Transverse colon (tissue), 4 donors: ENCODE results near the gene TMEM132C. TPM values are rescaled to one million over a fixed set of nuclear protein-coding genes. Genes with fewer than 3 reads are reported as not detected.

ENCODE experiments used
- DNase-seq: peaks from one replicate; pipeline ENCODE4 v3.0.0-alpha.2; 2019
- H3K27ac ChIP-seq, 4 donors: fragments of 200-600 bp; sonication (generic); 2 replicates each; pipeline ENCODE4 v1.5.1; 2016 to 2018; ENCODE audit warnings: inconsistent platforms in 4 of 4
- H3K27me3 ChIP-seq: fragments of 200-600 bp; sonication (generic); 2 replicates; pipeline ENCODE4 v1.5.1; 2017; ENCODE audit warnings: inconsistent platforms
- H3K36me3 ChIP-seq, 4 donors: fragments of 200-600 bp; sonication (generic); 2 replicates each; pipeline ENCODE4 v1.5.1; 2017 to 2019; ENCODE audit warnings: inconsistent platforms in 4 of 4
- H3K4me1 ChIP-seq, 4 donors: fragments of 200-600 bp; sonication (generic); 2 replicates each; pipeline ENCODE4 v1.5.1; 2017 to 2020; ENCODE audit warnings: inconsistent platforms in 4 of 4
- H3K4me3 ChIP-seq, 4 donors: fragments of 200-600 bp; sonication (generic); 1 replicate in 1 of 4; 2 replicates in 3 of 4; pipeline versions ENCODE4 v1.5.1 to v1.6.1; 2017 to 2019; ENCODE audit warnings: inconsistent platforms in 4 of 4
- H3K9me3 ChIP-seq, 2 donors: fragments of 200-600 bp; sonication (generic); 2 replicates each; pipeline ENCODE4 v1.5.1; 2017 to 2019; ENCODE audit warnings: inconsistent platforms in 2 of 2
- CTCF ChIP-seq, 5 experiments: fragments of 200-600 bp in 3 of 5; fragments of 450-650 bp in 2 of 5; sonication (generic) in 3 of 5; IDR thresholded peaks; 1 replicate in 2 of 5; 2 replicates in 3 of 5; pipeline ENCODE4 v1.5.1; 2016 to 2017; ENCODE audit warnings: antibody characterized with exemption in 5 of 5, inconsistent platforms in 3 of 5, mild to moderate bottlenecking in 2 of 5, moderate library complexity in 1 of 5
- EP300 ChIP-seq: sonication (generic); formaldehyde crosslinking; IDR thresholded peaks from one replicate; pipeline ENCODE4 v1.6.1; 2017; ENCODE audit warnings: antibody characterized with exemption, low read depth
- POLR2A ChIP-seq: fragments of 450-650 bp; IDR thresholded peaks from one replicate; pipeline ENCODE4 v1.6.1; 2016; ENCODE audit warnings: antibody characterized with exemption, mild to moderate bottlenecking, moderate library complexity
- POLR2AphosphoS5 ChIP-seq, 3 donors: sonication (generic); formaldehyde crosslinking; IDR thresholded peaks; one replicate each; pipeline ENCODE4 v1.6.1; 2016; ENCODE audit warnings: antibody characterized with exemption in 3 of 3
- WGBS, 2 donors: methylation state at CpG; one replicate each; pipeline ENCODE4 v1.1.5; 2018; ENCODE audit warnings: low coverage in 1 of 2; 5-methylcytosine and 5-hydroxymethylcytosine counted together
- in situ Hi-C, 4 donors: fragments of 200-750 bp; cut with MboI; loops; one replicate each; pipeline versions ENCODE4 v1.15.0 to v1.15.1; 2017; ENCODE audit warnings: low sequenced_read_pairs in 3 of 4, low pct_ligation_motif_present in 1 of 4, low pct_unique_long_range_greater_than_20kb in 1 of 4
- intact Hi-C: fragments of 100-400 bp; cut with DNase I; formaldehyde crosslinking; loops from one replicate; pipeline ENCODE4 v1.15.1; 2023; ENCODE audit warnings: low total_unique reads
- total RNA-seq, 4 donors: library from RNA; depleted of rRNA; stranded (reverse); fragments of >200 nt; gene quantifications; one replicate each; pipeline ENCODE4 v1.1.0, GENCODE V29; 2016

The TMEM132C gene
- total RNA-seq, 4 donors from 2014 or later = 0.20 to 1.6 (median 0.58) TPM

GRCh38 chr12:128542844-128543243, 275.9 kb downstream of the TMEM132C start:
- Histone ChIP-seq H3K27me3 (no peaks in the 10 kb centered on the region), H3K27ac (no peak overlapping the region), H3K4me3 (no peak overlapping the region), H3K36me3 (no peaks in the 10 kb centered on the region), H3K9me3 (no peaks in the 10 kb centered on the region), H3K4me1 (no peaks in the 10 kb centered on the region)
- intact Hi-C loops (no loop called here), in situ Hi-C loops (no loop called here)
- no peak for DNase-seq
- WGBS, 2 donors = 42 to 53% methylated on average over 6 to 7 of the region's 7 CpGs
- TF ChIP-seq POLR2AphosphoS5 (IDR thresholded peaks at IDR 0.05) (no peak), POLR2A (no peak)

- intact Hi-C loops = no loop called here
- no peaks in the 10 kb centered on the region for H3K9me3 ChIP-seq
- H3K4me1 ChIP-seq = no peaks in the 10 kb centered on the region
- no peak overlapping the region for H3K27ac ChIP-seq
- no peak for DNase-seq
- 82% methylated on average over 6 of the region's 6 CpGs; no CpG with 5 or more reads in 1 of the 2 donors for WGBS, 2 donors
- H3K4me3 ChIP-seq = no peak overlapping the region
- in situ Hi-C loops = no loop called here
- no peaks in the 10 kb centered on the region for H3K27me3 ChIP-seq
- TF ChIP-seq POLR2AphosphoS5 (IDR thresholded peaks at IDR 0.05) = no peak
- no peak for TF ChIP-seq CTCF (IDR thresholded peaks at IDR 0.05)
- no peak for TF ChIP-seq POLR2A
- TF ChIP-seq EP300 = no peak
- H3K36me3 ChIP-seq = no peaks in the 10 kb centered on the region
Measured at GRCh38 chr12:128543460-128543859, 276.5 kb downstream of the TMEM132C start.

GRCh38 chr12:128543971-128544370, 277.0 kb downstream of the TMEM132C start:
- no peak for TF ChIP-seq EP300
- TF ChIP-seq CTCF (IDR thresholded peaks at IDR 0.05) = no peak
- no peak for TF ChIP-seq POLR2AphosphoS5 (IDR thresholded peaks at IDR 0.05)
- TF ChIP-seq POLR2A = no peak
- no peaks in the 10 kb centered on the region for H3K4me1 ChIP-seq
- no peak for DNase-seq
- H3K27me3 ChIP-seq = no peaks in the 10 kb centered on the region
- H3K27ac ChIP-seq = no peak overlapping the region
- H3K36me3 ChIP-seq = no peaks in the 10 kb centered on the region
- intact Hi-C loops = no loop called here
- H3K9me3 ChIP-seq = no peaks in the 10 kb centered on the region
- in situ Hi-C loops = no loop called here
- no peak overlapping the region for H3K4me3 ChIP-seq
- WGBS, 2 donors = 90% methylated on average over 25 of the region's 25 CpGs; no CpG with 5 or more reads in 1 of the 2 donors

- no peak overlapping the region for H3K27ac ChIP-seq
- TF ChIP-seq CTCF (IDR thresholded peaks at IDR 0.05) = no peak
- TF ChIP-seq POLR2A = no peak
- TF ChIP-seq EP300 = no peak
- 78% methylated on average over 3 of the region's 3 CpGs; no CpG with 5 or more reads in 1 of the 2 donors for WGBS, 2 donors
- H3K4me3 ChIP-seq = no peak overlapping the region
- no peaks in the 10 kb centered on the region for H3K27me3 ChIP-seq
- no peaks in the 10 kb centered on the region for H3K9me3 ChIP-seq
- H3K4me1 ChIP-seq = no peaks in the 10 kb centered on the region
- H3K36me3 ChIP-seq = no peaks in the 10 kb centered on the region
- intact Hi-C loops (no loop called here), in situ Hi-C loops (no loop called here)
- DNase-seq = no peak
Measured at GRCh38 chr12:128548949-128549348, 282.0 kb downstream of the TMEM132C start.

- Histone ChIP-seq H3K36me3 (no peaks in the 10 kb centered on the region), H3K4me1 (no peaks in the 10 kb centered on the region), H3K4me3 (no peak overlapping the region), H3K27me3 (no peaks in the 10 kb centered on the region), H3K27ac (no peak overlapping the region), H3K9me3 (no peaks in the 10 kb centered on the region)
- intact Hi-C loops (no loop called here), in situ Hi-C loops (no loop called here)
- TF ChIP-seq POLR2A (no peak), EP300 (no peak), CTCF (IDR thresholded peaks at IDR 0.05) (no peak), POLR2AphosphoS5 (IDR thresholded peaks at IDR 0.05) (no peak)
- no peak for DNase-seq
- WGBS, 2 donors = 71% methylated on average over 13 of the region's 13 CpGs; no CpG with 5 or more reads in 1 of the 2 donors
Measured at GRCh38 chr12:128549601-128550218, 282.7 kb downstream of the TMEM132C start.
